ENCODE measurements around the gene NSRP1.
"Not testable (repeated sequence)": the region's sequence is repeated elsewhere in the genome, so short reads cannot be mapped to it uniquely, and the experiment has no call there.

NSRP1 gene

GRCh38 chr17:30130121-30130520, 13.5 kb downstream of the NSRP1 start:
- no peak for DNase-seq

GRCh38 chr17:30132615-30133014, 16.0 kb downstream of the NSRP1 start:
- DNase-seq: no peak

GRCh38 chr17:30133197-30133596, 16.6 kb downstream of the NSRP1 start:
- DNase-seq: no peak

DNA sequence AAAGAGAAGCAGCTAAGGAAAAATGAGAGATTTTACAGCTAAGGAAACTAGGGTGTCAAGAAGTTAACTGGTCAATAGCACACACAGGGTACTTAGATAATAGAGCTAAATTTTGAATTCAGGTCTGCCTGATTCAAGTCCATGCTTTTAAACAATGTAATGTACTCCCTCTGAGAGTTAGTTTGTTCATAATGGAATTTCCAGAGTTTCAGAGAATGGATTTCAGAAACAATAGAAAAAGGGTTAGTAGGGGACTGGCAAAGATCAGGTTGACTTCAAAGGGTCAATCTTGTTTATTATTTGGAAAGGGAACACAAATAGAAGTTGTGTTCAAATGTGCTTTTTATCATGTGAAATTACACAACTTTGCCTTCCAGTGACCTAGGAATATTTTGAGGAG, 17.9 kb downstream of the NSRP1 start:
- DNase-seq: no peak

- DNase-seq: no peak
These were observed 20.5 kb downstream of the NSRP1 start for GRCh38 chr17:30137158-30137557.

DNA sequence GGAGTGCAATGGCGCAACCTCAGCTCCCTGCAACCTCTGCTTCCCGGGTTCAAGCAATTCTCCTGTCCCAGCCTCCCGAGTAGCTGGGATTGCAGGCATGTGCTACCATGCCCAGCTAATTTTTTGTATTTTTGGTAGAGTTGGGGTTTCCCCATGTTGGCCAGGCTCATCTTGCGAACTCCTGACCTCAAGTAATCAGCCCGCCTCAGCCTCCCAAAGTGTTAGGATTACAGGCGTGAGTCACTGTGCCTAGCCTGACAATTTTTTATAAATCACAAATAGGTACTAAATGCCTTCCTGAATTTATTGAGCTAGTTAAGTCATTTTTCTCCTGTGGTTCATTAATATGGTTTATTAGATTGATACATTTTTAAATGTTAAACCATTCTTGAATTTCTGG, 31.2 kb downstream of the NSRP1 start:
- DNase-seq: not testable (repeated sequence)

DNA sequence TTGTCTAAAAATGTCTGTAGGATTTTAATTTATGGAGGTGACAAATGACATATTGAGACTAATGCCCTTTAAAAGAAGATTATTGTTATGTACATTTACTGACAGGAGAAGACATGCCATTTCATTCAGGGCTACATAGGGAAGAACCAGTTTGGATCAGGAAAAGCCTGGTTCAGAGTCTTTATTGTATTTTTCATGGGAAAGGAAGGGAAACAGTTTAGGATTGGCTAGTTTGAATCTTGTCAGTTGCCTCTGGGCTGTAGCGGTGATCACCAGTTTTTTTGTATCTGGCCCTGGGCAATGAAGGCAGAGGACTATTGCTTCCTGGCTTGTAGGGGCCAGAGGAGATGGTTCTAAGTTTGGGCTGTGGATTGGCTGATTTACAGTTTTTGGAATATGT, 31.8 kb downstream of the NSRP1 start:
- DNase-seq: no peak

- no peak for DNase-seq
These were observed 34.9 kb downstream of the NSRP1 start for GRCh38 chr17:30151471-30151870.

- no peak for DNase-seq
These were observed 36.8 kb downstream of the NSRP1 start for GRCh38 chr17:30153463-30153862.

DNA sequence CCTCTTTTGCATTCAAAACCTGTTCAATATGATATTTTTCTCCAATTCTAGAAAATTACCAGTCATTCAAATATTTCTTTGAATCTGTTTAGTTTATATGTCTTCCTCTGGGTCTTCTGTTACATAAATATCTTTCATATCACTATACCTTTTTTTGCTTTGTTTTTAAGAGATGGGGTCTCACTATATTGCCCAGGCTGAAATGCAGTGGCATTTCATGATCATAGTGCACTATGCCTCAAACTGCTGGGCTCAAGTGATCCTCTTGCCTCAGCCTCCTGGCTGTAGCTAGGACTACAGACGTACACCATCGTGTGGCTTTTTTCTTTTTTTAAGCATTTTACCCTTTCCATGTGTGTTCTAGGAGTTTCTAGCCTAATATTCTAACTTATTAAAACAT, 38.8 kb downstream of the NSRP1 start:
- DNase-seq: no peak

DNA sequence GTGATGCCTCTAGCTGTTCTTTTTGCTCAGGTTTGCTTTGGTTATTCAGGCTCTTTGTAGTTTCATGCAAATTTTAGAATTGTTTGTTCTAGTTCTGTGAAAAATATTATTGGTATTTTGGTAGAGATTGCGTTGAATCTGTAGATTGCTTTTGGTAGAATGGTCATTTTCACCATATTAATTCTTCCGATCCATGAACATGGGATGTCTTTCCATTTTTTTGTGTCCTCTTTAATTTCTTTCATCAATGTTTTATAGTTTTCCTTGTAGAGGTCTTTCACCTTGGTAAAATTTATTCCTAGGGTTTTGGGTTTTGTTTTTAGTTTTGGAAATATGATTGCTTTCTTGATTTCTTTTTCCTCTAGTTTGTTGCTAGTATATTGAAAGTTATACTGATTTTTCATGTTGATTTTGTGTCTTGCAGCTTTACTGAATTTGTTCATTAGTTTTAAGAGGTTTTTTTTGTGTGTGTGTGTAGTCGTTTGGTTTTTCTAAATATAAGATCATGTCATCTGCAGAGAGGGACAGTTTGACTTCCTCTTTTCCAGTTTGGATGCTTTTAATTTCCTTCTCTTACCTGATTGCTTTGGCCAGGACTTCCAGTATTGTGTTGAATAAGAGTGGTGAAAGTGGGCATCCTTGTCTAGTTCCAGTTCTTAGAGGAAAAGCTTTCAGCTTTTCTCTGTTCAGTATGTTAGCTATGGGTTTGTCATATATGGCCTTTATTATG, 42.4 kb downstream of the NSRP1 start:
- DNase-seq: no peak

- no peak for DNase-seq
These were observed 44.0 kb downstream of the NSRP1 start for GRCh38 chr17:30160419-30161172.

- DNase-seq: no peak
These were observed 45.0 kb downstream of the NSRP1 start for GRCh38 chr17:30161601-30162000.

DNA sequence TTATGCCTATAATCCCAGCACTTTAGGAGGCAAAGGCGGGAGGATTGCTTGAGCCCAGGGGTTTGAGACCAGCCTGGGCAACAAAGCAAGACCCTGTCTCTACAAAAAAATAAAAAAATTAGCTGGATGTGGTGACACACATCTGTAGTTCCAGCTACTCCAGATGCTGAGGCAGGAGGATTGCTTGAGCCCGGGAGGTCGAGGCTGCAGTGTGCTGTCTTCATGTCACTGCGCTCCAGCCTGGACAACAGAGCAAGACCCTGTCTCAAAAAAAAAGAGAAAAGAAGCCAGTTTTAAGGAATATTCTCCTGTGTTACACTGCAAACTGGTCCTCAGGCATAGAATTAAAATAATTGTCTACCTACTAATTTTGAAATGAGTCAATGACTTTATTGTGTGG, 47.9 kb downstream of the NSRP1 start:
- DNase-seq: no peak

DNA sequence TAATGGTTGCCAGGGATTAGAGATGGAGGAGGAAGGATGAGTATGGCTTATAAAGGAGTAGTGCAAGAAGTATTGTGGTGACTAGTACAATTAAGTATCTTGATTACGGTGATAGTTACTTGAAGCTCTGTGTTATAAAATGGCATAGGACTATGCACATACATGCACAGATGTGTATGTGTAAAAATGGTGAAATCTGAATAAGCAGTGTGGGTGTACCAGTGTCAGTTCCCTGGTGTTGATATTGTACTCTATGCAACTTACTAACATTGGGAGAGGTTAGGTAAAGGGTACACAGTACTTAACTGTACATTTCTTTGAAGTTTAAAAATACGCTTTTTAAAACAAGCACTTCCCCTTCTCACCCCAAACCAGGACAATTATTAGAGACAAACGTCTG, 48.5 kb downstream of the NSRP1 start:
- DNase-seq: no peak

DNA sequence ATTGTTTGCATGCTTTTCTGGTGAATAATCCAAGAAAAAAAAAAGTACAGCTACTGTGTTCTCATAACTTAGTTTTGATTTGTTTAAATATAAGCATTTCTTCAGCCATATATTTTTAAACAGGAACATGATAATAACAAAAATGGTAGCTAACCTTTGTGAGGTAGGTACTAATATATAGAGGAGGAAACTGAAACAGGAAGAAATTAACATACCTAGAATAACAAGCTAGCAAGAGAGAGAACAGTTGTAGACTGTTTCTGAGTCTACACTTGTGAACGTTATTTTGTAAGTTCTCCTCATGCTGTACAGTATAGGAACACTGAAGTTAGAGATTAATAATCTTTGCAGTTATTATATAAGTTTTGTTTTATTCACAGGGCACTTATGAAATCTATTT, 49.3 kb downstream of the NSRP1 start:
- DNase-seq: no peak

- no peak for DNase-seq
These were observed 53.9 kb downstream of the NSRP1 start for GRCh38 chr17:30170415-30170987.

GRCh38 chr17:30172560-30172959, 55.9 kb downstream of the NSRP1 start:
- no peak for DNase-seq

GRCh38 chr17:30173649-30174048, 57.0 kb downstream of the NSRP1 start:
- no peak for DNase-seq

GRCh38 chr17:30174556-30174955, 57.9 kb downstream of the NSRP1 start:
- DNase-seq: no peak

DNA sequence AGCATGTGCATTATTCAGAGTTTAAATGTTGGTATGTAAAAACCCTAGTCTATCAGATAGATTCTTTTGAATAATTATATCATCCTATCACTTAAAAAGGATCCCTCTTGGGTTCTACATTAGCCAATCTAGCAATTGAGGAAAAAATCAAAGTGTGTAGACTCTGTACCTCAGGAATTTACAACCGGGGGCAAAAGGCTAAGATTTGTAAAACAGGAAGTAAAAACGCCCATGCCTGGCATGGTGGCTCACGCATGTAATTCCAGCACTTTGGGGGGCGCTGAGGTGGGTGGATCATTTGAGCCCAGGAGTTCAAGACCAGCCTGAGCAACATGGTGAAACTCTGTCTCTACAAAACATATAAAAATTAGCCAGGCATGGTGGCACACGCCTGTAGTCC, 60.2 kb downstream of the NSRP1 start:
- no peak for DNase-seq

- no peak for DNase-seq
These were observed 70.1 kb downstream of the NSRP1 start for GRCh38 chr17:30186761-30187160.

GRCh38 chr17:30187573-30187972, 71.0 kb downstream of the NSRP1 start:
- no peak for DNase-seq
